HFF-Myc (cell line): ENCODE results near the gene NCKAP5.

Experiments used
- DNase-seq: peaks from one replicate; pipeline ENCODE4 v3.0.0-alpha.2; 2011; ENCODE audit warnings: low read depth; ENCODE audit errors: extremely low read depth
- H3K4me3 ChIP-seq: replicated peaks from 2 replicates; pipeline ENCODE4 v1.5.1; 2011; ENCODE audit warnings: low read depth, mild to moderate bottlenecking, control low read depth, low read length
- CTCF ChIP-seq: IDR thresholded peaks from 2 replicates; pipeline ENCODE4 v1.5.1; 2012; ENCODE audit warnings: mild to moderate bottlenecking, low read depth, low read length, control low read depth; ENCODE audit errors: missing control alignments

Gene NCKAP5

GRCh38 chr2:132941296-132942020 lies 626.8 kb downstream of the NCKAP5 start:
- DNase-seq: no peak
- TF ChIP-seq CTCF: no peak
- H3K4me3 ChIP-seq: no peak overlapping the region

DNA sequence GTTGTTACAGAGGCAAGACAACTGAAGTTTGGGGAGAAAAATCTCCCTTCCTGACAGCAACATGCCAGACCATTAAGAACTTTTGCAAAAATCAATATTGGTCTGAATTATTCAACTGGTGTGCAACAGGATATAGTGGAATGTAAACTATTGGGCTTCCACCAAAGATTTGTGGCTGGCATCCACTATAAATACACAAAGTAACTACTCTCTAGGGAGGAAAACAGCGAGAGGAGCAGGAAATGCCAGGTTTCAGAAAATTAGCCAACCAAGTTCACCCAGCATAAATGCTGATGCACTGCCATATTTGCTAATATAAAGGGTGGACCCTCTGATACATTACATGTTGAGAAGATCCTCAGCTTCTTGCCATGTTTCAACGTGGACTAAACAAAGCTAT lies 630.6 kb downstream of the NCKAP5 start:
- no peak for DNase-seq
- no peak for TF ChIP-seq CTCF
- no peak overlapping the region for H3K4me3 ChIP-seq

- no peak overlapping the region for H3K4me3 ChIP-seq
- TF ChIP-seq CTCF: no peak
- no peak for DNase-seq
Observed at GRCh38 chr2:132936791-132937190, 631.5 kb downstream of the NCKAP5 start.

- no peak for DNase-seq
- no peak for TF ChIP-seq CTCF
- H3K4me3 ChIP-seq: no peak overlapping the region
Observed at GRCh38 chr2:132936261-132936660, 632.0 kb downstream of the NCKAP5 start.

GRCh38 chr2:132929786-132930185 lies 638.5 kb downstream of the NCKAP5 start:
- no peak overlapping the region for H3K4me3 ChIP-seq
- DNase-seq: no peak
- no peak for TF ChIP-seq CTCF

- no peak for DNase-seq
- H3K4me3 ChIP-seq: no peak overlapping the region
- TF ChIP-seq CTCF: no peak
Observed at GRCh38 chr2:132923787-132924186, 644.5 kb downstream of the NCKAP5 start.
